OCI-LY7 (cell line): ENCODE measurements around the gene PIGX. TPM values are rescaled to one million over a fixed set of nuclear protein-coding genes. Genes with fewer than 3 reads are reported as not detected.

Experiments used
- BruUV-seq: library from RNA; stranded (reverse); fragments of 400-500 nt; replicated peaks from 2 replicates; lab custom pipeline; 2021; lab: Mats Ljungman, UMichigan
- CTCF ChIA-PET: fragments of 300-600 bp; sonication (Branson Sonifier 250); formaldehyde crosslinking; loops from one replicate; lab custom pipeline; 2022; ENCODE audit warnings: antibody characterized with exemption; ENCODE audit not compliant: unreplicated experiment; lab: Charles Lee
- POLR2A ChIA-PET: fragments of 300-600 bp; sonication (Branson Sonifier 250); formaldehyde crosslinking; loops from one replicate; lab custom pipeline; 2022; ENCODE audit warnings: antibody characterized with exemption; lab: Charles Lee
- DNase-seq: peaks from one replicate; pipeline ENCODE4 v3.0.0-alpha.2; 2015; ENCODE audit warnings: low spot score
- H2AFZ ChIP-seq: fragments of 200-600 bp; sonication (generic), shearing (Covaris generic); 2 replicates; pipeline ENCODE4 v1.6.1; 2014; ENCODE audit warnings: mild to moderate bottlenecking, antibody characterized with exemption, low read length, moderate library complexity
- H3K27ac ChIP-seq: fragments of 200-600 bp; sonication (generic); 2 replicates; pipeline ENCODE4 v1.5.1; 2014; ENCODE audit warnings: mixed run types, low read depth, mild to moderate bottlenecking, moderate library complexity, low read length, inconsistent platforms; ENCODE audit not compliant: poor library complexity, severe bottlenecking
- H3K36me3 ChIP-seq: fragments of 200-600 bp; sonication (generic); 2 replicates; pipeline ENCODE4 v1.6.1; 2014; ENCODE audit warnings: mild to moderate bottlenecking, antibody characterized with exemption, low read length, moderate library complexity, mixed read lengths; ENCODE audit not compliant: insufficient read depth
- H3K4me1 ChIP-seq: fragments of 200-600 bp; sonication (generic); 2 replicates; pipeline ENCODE4 v1.5.1; 2014; ENCODE audit warnings: mild to moderate bottlenecking, low read length; ENCODE audit not compliant: insufficient read depth, poor library complexity, severe bottlenecking
- H3K4me2 ChIP-seq: fragments of 200-600 bp; sonication (generic); 2 replicates; pipeline ENCODE4 v1.6.1; 2014; ENCODE audit warnings: mild to moderate bottlenecking, low read length
- H3K4me3 ChIP-seq: fragments of 200-600 bp; sonication (generic); 2 replicates; pipeline ENCODE4 v1.5.1; 2014; ENCODE audit warnings: mild to moderate bottlenecking, low read depth, low read length; ENCODE audit not compliant: poor library complexity, severe bottlenecking
- H3K79me2 ChIP-seq: fragments of 200-600 bp; sonication (generic); 2 replicates; pipeline ENCODE4 v1.6.1; 2016; ENCODE audit warnings: low read depth, mild to moderate bottlenecking, low read length, moderate library complexity, mixed read lengths; ENCODE audit not compliant: insufficient read depth
- H3K9me2 ChIP-seq: fragments of 200-600 bp; sonication (generic); 2 replicates; pipeline ENCODE4 v1.6.1; 2016; ENCODE audit warnings: mild to moderate bottlenecking, low read length, mixed read lengths; ENCODE audit not compliant: insufficient read depth
- H3K9me3 ChIP-seq: fragments of 200-600 bp; sonication (generic); 2 replicates; pipeline ENCODE4 v1.6.1; 2014; ENCODE audit warnings: mild to moderate bottlenecking, mixed run types, low read length, mixed read lengths
- H4K20me1 ChIP-seq: fragments of 200-600 bp; sonication (generic); 2 replicates; pipeline ENCODE4 v1.6.1; 2014; ENCODE audit warnings: mild to moderate bottlenecking, antibody characterized with exemption, low read length, moderate library complexity, mixed read lengths; ENCODE audit not compliant: insufficient read depth
- EZH2phosphoT487 ChIP-seq: fragments of 200-600 bp; sonication (generic); IDR thresholded peaks from 2 replicates; pipeline ENCODE4 v1.6.1; 2018; ENCODE audit warnings: low read depth, borderline replicate concordance, mild to moderate bottlenecking, mixed run types, antibody characterized with exemption, low read length, moderate library complexity, mixed read lengths
- intact Hi-C: fragments of 100-400 bp; cut with micrococcal nuclease; formaldehyde crosslinking; loops from one replicate; pipeline ENCODE4 v1.10.0; 2022; ENCODE audit not compliant: unreplicated experiment
- total RNA-seq, 2 experiments: library from RNA; depleted of rRNA in 1 of 2; stranded (reverse); fragments of >200 nt in 1 of 2; shearing (Covaris generic) in 1 of 2; gene quantifications; 2 replicates each; pipeline ENCODE4 v1.2.3, GENCODE V29; 2014 to 2022
- TF ChIP-seq, protein P1 (sequence below): fragments of 200-600 bp; sonication (generic); conservative IDR thresholded peaks from 2 replicates; pipeline ENCODE4 v1.5.1; 2014; ENCODE audit warnings: mild to moderate bottlenecking, antibody characterized with exemption, low read length, moderate library complexity, mixed read lengths

The PIGX gene
- total RNA-seq, 2 experiments from 2014 or later: 24.9 to 31.5 TPM

DNA sequence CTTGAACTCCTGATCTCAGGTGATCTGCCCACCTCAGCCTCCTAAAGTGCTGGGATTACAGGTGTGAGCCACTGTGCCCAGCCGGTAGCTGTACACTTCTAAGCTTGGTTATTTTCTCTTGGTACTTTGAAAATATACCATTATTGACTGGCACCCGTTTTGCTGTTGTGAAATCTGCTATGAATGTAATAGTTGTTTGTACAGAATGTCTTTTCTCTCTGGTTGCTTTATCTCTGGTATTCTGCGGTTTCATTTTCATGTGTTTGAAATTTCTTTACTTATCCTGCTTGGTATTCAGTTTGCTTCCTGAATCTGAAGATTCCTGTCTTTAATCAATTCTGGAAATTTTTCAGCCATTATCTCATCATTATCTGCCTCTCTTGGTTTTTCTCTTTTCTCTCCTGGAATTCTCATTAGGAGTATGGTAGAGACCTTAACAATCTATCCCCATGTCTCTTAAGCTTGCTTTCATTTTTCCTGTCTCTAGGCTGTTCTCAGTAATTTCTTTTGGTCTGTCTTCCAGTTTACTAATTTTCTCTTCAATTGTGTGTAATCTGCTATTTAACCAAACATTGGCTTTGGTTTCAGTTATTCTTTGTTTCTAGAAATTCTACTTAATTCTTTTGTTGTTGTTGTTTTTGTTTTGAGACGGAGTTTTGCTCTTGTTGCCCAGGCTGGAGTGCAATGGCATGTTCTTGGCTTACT is 24.6 kb downstream of the PIGX start:
- BruUV-seq: no TSS peak

DNA sequence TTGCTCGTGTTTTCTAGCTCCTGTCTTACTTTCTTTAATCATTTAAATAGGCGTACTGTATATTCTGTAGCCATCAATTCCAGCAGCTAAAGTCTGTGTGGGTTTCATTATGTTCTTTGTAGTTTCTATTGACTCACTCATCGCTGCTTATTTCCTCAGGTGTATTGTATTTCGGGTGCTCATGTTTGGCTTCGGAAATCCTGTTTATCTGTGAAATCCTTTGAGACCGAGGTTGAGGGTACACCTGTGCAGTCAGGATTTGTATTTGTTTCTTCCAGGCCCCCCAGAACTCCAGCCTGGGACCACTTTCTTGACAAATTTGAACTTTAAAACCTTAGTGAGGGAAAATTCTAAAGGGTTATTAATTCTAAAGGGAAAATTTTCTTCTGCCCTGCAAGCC is 25.5 kb downstream of the PIGX start:
- no peaks in the 10 kb centered on the region for H3K9me3 ChIP-seq
- TF ChIP-seq, protein P1, sequence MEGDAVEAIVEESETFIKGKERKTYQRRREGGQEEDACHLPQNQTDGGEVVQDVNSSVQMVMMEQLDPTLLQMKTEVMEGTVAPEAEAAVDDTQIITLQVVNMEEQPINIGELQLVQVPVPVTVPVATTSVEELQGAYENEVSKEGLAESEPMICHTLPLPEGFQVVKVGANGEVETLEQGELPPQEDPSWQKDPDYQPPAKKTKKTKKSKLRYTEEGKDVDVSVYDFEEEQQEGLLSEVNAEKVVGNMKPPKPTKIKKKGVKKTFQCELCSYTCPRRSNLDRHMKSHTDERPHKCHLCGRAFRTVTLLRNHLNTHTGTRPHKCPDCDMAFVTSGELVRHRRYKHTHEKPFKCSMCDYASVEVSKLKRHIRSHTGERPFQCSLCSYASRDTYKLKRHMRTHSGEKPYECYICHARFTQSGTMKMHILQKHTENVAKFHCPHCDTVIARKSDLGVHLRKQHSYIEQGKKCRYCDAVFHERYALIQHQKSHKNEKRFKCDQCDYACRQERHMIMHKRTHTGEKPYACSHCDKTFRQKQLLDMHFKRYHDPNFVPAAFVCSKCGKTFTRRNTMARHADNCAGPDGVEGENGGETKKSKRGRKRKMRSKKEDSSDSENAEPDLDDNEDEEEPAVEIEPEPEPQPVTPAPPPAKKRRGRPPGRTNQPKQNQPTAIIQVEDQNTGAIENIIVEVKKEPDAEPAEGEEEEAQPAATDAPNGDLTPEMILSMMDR: no peak
- TF ChIP-seq EZH2phosphoT487: no peak
- no peak overlapping the region for H3K4me2 ChIP-seq
- ChIA-PET POLR2A (interaction anchor here (0.8 to 1.4 kb wide), 2 partner anchors 20 to 25 kb away, joined by 3 read pairs; partner anchors contain the start of genes CEP19 and PIGX), CTCF (no interaction called here)
- H3K4me3 ChIP-seq: no peak overlapping the region
- DNase-seq: no peak
- H3K4me1 ChIP-seq: peaks cover 11% of the 10 kb centered on the region
- intact Hi-C loops: loop anchor here (2.0 kb wide), 1 partner anchor 25 kb away; the partner anchor contains the start of genes CEP19 and PIGX
- no peaks in the 10 kb centered on the region for H3K9me2 ChIP-seq
- H3K27ac ChIP-seq: no peak overlapping the region
- H3K36me3 ChIP-seq: peaks cover 12% of the 10 kb centered on the region
- no TSS peak for BruUV-seq
- no peak overlapping the region for H2AFZ ChIP-seq
- H3K79me2 ChIP-seq: peaks cover 26% of the 10 kb centered on the region
- H4K20me1 ChIP-seq: peaks cover 15% of the 10 kb centered on the region

More for the DNA sequence above, 24.6 kb downstream of the PIGX start:
- H3K27ac ChIP-seq: no peak overlapping the region
- no peaks in the 10 kb centered on the region for H3K9me3 ChIP-seq
- peaks cover 18% of the 10 kb centered on the region for H3K79me2 ChIP-seq
- peaks cover 15% of the 10 kb centered on the region for H4K20me1 ChIP-seq
- CTCF ChIA-PET: no interaction called here
- no peak for TF ChIP-seq EZH2phosphoT487
- TF ChIP-seq, protein P1: no peak
- peaks cover 10% of the 10 kb centered on the region for H3K4me1 ChIP-seq
- H3K4me3 ChIP-seq: no peak overlapping the region
- H3K9me2 ChIP-seq: no peaks in the 10 kb centered on the region
- H3K4me2 ChIP-seq: no peak overlapping the region
- H2AFZ ChIP-seq: no peak overlapping the region
- intact Hi-C loops: no loop called here
- DNase-seq: no peak
- POLR2A ChIA-PET: interaction anchor here (0.5 to 1.4 kb wide), 5 partner anchors 19 to 708 kb away, joined by 3 read pairs; partner anchors contain the start of genes CEP19 and PIGX
- peaks cover 12% of the 10 kb centered on the region for H3K36me3 ChIP-seq
